IMR-90 (cell line): ENCODE data around the gene NAA38. TPM values are rescaled to one million over a fixed set of nuclear protein-coding genes. Genes with fewer than 3 reads are reported as not detected.

Experiments used
- ATAC-seq: fragments of 200-7000 bp; cut with Tn5 transposase; 2 replicates; pipeline ENCODE4 v1.9.1; 2020; ENCODE audit warnings: low read depth, mild to moderate bottlenecking, moderate library complexity
- BruUV-seq: library from RNA; stranded (reverse); fragments of 400-500 nt; replicated peaks from 2 replicates; lab custom pipeline; 2021; lab: Mats Ljungman, UMichigan
- CTCF ChIA-PET: fragments of 300-600 bp; formaldehyde crosslinking; extraction: SDS; loops from one replicate; lab custom pipeline; 2021; ENCODE audit warnings: antibody characterized with exemption; lab: Yijun Ruan, JAX
- POLR2A ChIA-PET: fragments of 300-600 bp; sonication (Branson Sonifier 250); formaldehyde crosslinking; loops from one replicate; lab custom pipeline; 2022; ENCODE audit warnings: antibody characterized with exemption; ENCODE audit not compliant: unreplicated experiment; lab: Charles Lee
- DNase-seq: peaks from one replicate; pipeline ENCODE4 v3.0.0; 2013
- H2AFZ ChIP-seq: replicated peaks from 2 replicates; pipeline ENCODE3; 2013; ENCODE audit warnings: low read length, mild to moderate bottlenecking; ENCODE audit not compliant: poor library complexity
- H2AK5ac ChIP-seq: 2 replicates; pipeline ENCODE4 v1.6.1; 2013; ENCODE audit warnings: low read depth, low read length, inconsistent platforms
- H2AK9ac ChIP-seq: replicated peaks from 2 replicates; pipeline ENCODE3; 2013; ENCODE audit warnings: mild to moderate bottlenecking, low read depth, low read length, moderate library complexity; ENCODE audit not compliant: poor library complexity
- H2BK120ac ChIP-seq: 2 replicates; pipeline ENCODE4 v1.6.1; 2013; ENCODE audit warnings: low read depth, low read length, inconsistent platforms
- H2BK15ac ChIP-seq: 3 replicates; pipeline ENCODE4 v1.6.1; 2013; ENCODE audit warnings: low read depth, low read length, inconsistent platforms
- H2BK20ac ChIP-seq: 2 replicates; pipeline ENCODE4 v1.6.1; 2013; ENCODE audit warnings: low read depth, mild to moderate bottlenecking, inconsistent platforms, low read length, moderate library complexity
- H2BK5ac ChIP-seq: 2 replicates; pipeline ENCODE4 v1.6.1; 2013; ENCODE audit warnings: mild to moderate bottlenecking, low read depth, low read length, inconsistent platforms; ENCODE audit not compliant: poor library complexity, severe bottlenecking
- H3K14ac ChIP-seq: replicated peaks from 2 replicates; pipeline ENCODE4 v1.6.1; 2013; ENCODE audit warnings: low read depth, low read length, inconsistent platforms
- H3K18ac ChIP-seq: 2 replicates; pipeline ENCODE4 v1.6.1; 2013; ENCODE audit warnings: low read depth, low read length, control low read depth
- H3K23ac ChIP-seq: 2 replicates; pipeline ENCODE4 v1.6.1; 2013; ENCODE audit warnings: low read depth, low read length, inconsistent platforms
- H3K27ac ChIP-seq: 2 replicates; pipeline ENCODE4 v1.5.1; 2013; ENCODE audit warnings: mild to moderate bottlenecking, control low read depth, low read length; ENCODE audit not compliant: insufficient read depth
- H3K27me3 ChIP-seq: 2 replicates; pipeline ENCODE4 v1.6.1; 2013; ENCODE audit warnings: low read length; ENCODE audit not compliant: control insufficient read depth, insufficient read depth
- H3K36me3 ChIP-seq: 2 replicates; pipeline ENCODE4 v1.6.1; 2013; ENCODE audit warnings: low read length, mixed read lengths; ENCODE audit not compliant: control insufficient read depth, insufficient read depth
- H3K4ac ChIP-seq: 2 replicates; pipeline ENCODE4 v1.6.1; 2013; ENCODE audit warnings: low read depth, low read length, inconsistent platforms
- H3K4me1 ChIP-seq: 2 replicates; pipeline ENCODE4 v1.6.1; 2013; ENCODE audit warnings: low read length, mixed read lengths; ENCODE audit not compliant: control insufficient read depth, insufficient read depth
- H3K4me2 ChIP-seq: 2 replicates; pipeline ENCODE4 v1.6.1; 2013; ENCODE audit warnings: low read depth, mild to moderate bottlenecking, control low read depth, low read length, moderate library complexity
- H3K4me3 ChIP-seq: 2 replicates; pipeline ENCODE4 v1.5.1; 2013; ENCODE audit warnings: low read depth, mild to moderate bottlenecking, control low read depth, low read length, moderate library complexity; ENCODE audit not compliant: insufficient read depth
- H3K56ac ChIP-seq: 2 replicates; pipeline ENCODE4 v1.6.1; 2013; ENCODE audit warnings: low read length, inconsistent platforms; ENCODE audit not compliant: insufficient read depth; ENCODE audit errors: extremely low read depth
- H3K79me1 ChIP-seq, 2 experiments: 2 replicates each; pipeline ENCODE4 v1.6.1; 2013; ENCODE audit warnings: low read length in 2 of 2, inconsistent platforms in 1 of 2, low read depth in 1 of 2
- H3K9ac ChIP-seq: 2 replicates; pipeline ENCODE4 v1.6.1; 2013; ENCODE audit warnings: low read depth, low read length, control low read depth
- H3K9me1 ChIP-seq: 2 replicates; pipeline ENCODE4 v1.6.1; 2013; ENCODE audit warnings: low read length, inconsistent platforms; ENCODE audit not compliant: insufficient read depth
- H3K9me3 ChIP-seq: 2 replicates; pipeline ENCODE4 v1.6.1; 2013; ENCODE audit warnings: low read length; ENCODE audit not compliant: control insufficient read depth, insufficient read depth
- H4K20me1 ChIP-seq: 2 replicates; pipeline ENCODE4 v1.6.1; 2013; ENCODE audit warnings: low read length, inconsistent platforms; ENCODE audit not compliant: insufficient read depth
- H4K5ac ChIP-seq: 2 replicates; pipeline ENCODE4 v1.6.1; 2013; ENCODE audit warnings: mild to moderate bottlenecking, low read depth, low read length, control low read depth
- H4K8ac ChIP-seq, 2 experiments: 2 replicates each; pipeline ENCODE4 v1.6.1; 2013; ENCODE audit warnings: low read depth in 2 of 2, low read length in 2 of 2, control low read depth in 1 of 2, inconsistent platforms in 1 of 2
- H4K91ac ChIP-seq: 2 replicates; pipeline ENCODE4 v1.6.1; 2013; ENCODE audit warnings: low read depth, low read length, inconsistent platforms; ENCODE audit not compliant: insufficient read depth
- BHLHE40 ChIP-seq: fragments of 150-350 bp; IDR thresholded peaks from 2 replicates; pipeline ENCODE4 v1.6.1; 2016; ENCODE audit warnings: mild to moderate bottlenecking, low read depth, low read length
- CEBPB ChIP-seq: IDR thresholded peaks from 2 replicates; pipeline ENCODE4 v1.6.1; 2012; ENCODE audit warnings: low read depth, low read length, improper control_type of control experiment
- CHD1 ChIP-seq: IDR thresholded peaks from 2 replicates; pipeline ENCODE4 v1.6.1; 2012; ENCODE audit warnings: low read depth, low read length, improper control_type of control experiment
- CTCF ChIP-seq: conservative IDR thresholded peaks from 2 replicates; pipeline ENCODE4 v1.5.1; 2012; ENCODE audit warnings: mild to moderate bottlenecking, low read depth, low read length, improper control_type of control experiment
- FOS ChIP-seq: fragments of 150-350 bp; IDR thresholded peaks from 2 replicates; pipeline ENCODE4 v1.6.1; 2016; ENCODE audit warnings: low read depth, low read length
- MAFK ChIP-seq: IDR thresholded peaks from 2 replicates; pipeline ENCODE4 v1.6.1; 2012; ENCODE audit warnings: low read depth, low read length, improper control_type of control experiment
- MAZ ChIP-seq: IDR thresholded peaks from 2 replicates; pipeline ENCODE4 v1.6.1; 2012; ENCODE audit warnings: low read depth, mild to moderate bottlenecking, low read length, improper control_type of control experiment, moderate library complexity, borderline replicate concordance
- MXI1 ChIP-seq: IDR thresholded peaks from 2 replicates; pipeline ENCODE4 v1.6.1; 2012; ENCODE audit warnings: low read depth, mild to moderate bottlenecking, low read length, moderate library complexity, borderline replicate concordance
- NFE2L2 ChIP-seq: fragments of 150-350 bp; IDR thresholded peaks from 2 replicates; pipeline ENCODE4 v1.6.1; 2016; ENCODE audit warnings: low read depth, mild to moderate bottlenecking, low read length
- POLR2A ChIP-seq: IDR thresholded peaks from 2 replicates; pipeline ENCODE4 v1.6.1; 2012; ENCODE audit warnings: mild to moderate bottlenecking, low read depth, low read length
- RAD21 ChIP-seq: IDR thresholded peaks from 2 replicates; pipeline ENCODE4 v1.6.1; 2012; ENCODE audit warnings: low read length, improper control_type of control experiment
- RCOR1 ChIP-seq: IDR thresholded peaks from 2 replicates; pipeline ENCODE4 v1.6.1; 2012; ENCODE audit warnings: mild to moderate bottlenecking, low read length, improper control_type of control experiment; ENCODE audit not compliant: insufficient replicate concordance
- RFX5 ChIP-seq: IDR thresholded peaks from 2 replicates; pipeline ENCODE4 v1.8.0; 2012; ENCODE audit warnings: low read depth, mild to moderate bottlenecking, low read length, moderate library complexity
- SMC3 ChIP-seq: fragments of 150-350 bp; IDR thresholded peaks from 2 replicates; pipeline ENCODE4 v1.6.1; 2016; ENCODE audit warnings: low read depth, mild to moderate bottlenecking, antibody characterized with exemption, low read length, moderate library complexity
- WGBS, 2 experiments: methylation state at CpG; one replicate each; pipeline versions ENCODE4 v1.1.5 to v1.1.7; 2013; ENCODE audit warnings: missing lambda C conversion rate in 2 of 2; ENCODE audit not compliant: insufficient read length in 1 of 2; ENCODE audit errors: extremely low coverage in 2 of 2; 5-methylcytosine and 5-hydroxymethylcytosine counted together
- dilution Hi-C: fragments of 300-500 bp; cut with HindIII; formaldehyde crosslinking; loops from one replicate; pipeline ENCODE4 v1.14.3; 2018; ENCODE audit warnings: low sequenced_read_pairs; ENCODE audit not compliant: unreplicated experiment
- in situ Hi-C: fragments of 300-500 bp; cut with MboI; formaldehyde crosslinking; loops from 3 replicates; pipeline ENCODE4 v1.14.3; 2019; ENCODE audit warnings: low sequenced_read_pairs, inconsistent platforms, mixed read lengths
- intact Hi-C: fragments of 100-400 bp; cut with micrococcal nuclease; formaldehyde crosslinking; loops from 2 replicates; pipeline ENCODE4 v1.10.0; 2022
- polyA plus RNA-seq, 3 experiments: library from polyadenylated mRNA; depleted of rRNA; stranded (reverse); fragments of >200 nt; gene quantifications; 2 replicates each; pipeline ENCODE4 v1.2.3, GENCODE V29; 2012; ENCODE audit warnings: low replicate concordance in 1 of 3
- total RNA-seq: library from RNA; depleted of rRNA; stranded (reverse); fragments of >200 nt; gene quantifications from 2 replicates; pipeline ENCODE4 v1.2.3, GENCODE V29; 2012
- TF ChIP-seq, protein P1 (sequence below): fragments of 150-350 bp; IDR thresholded peaks from 2 replicates; pipeline ENCODE4 v1.6.1; 2016; ENCODE audit warnings: low read depth, mild to moderate bottlenecking, low read length, moderate library complexity, borderline replicate concordance
- TF ChIP-seq, protein P2 (sequence below): fragments of 150-350 bp; IDR thresholded peaks from 2 replicates; pipeline ENCODE4 v1.6.1; 2017; ENCODE audit warnings: mild to moderate bottlenecking, antibody characterized with exemption, low read length, low read depth

The NAA38 gene
- total and polyA plus RNA-seq, 2 of the 4 experiments (the other 2 are of a cell fraction) = 40.7 to 76.8 TPM

GRCh38 chr17:7823581-7824001 is 33.8 kb downstream of the NAA38 start:
- no peak overlapping the region for H3K23ac ChIP-seq
- no peak overlapping the region for H3K4me3 ChIP-seq
- ChIA-PET CTCF (interaction anchor here (0.7 kb wide), 1 partner anchor 13 kb away, joined by 4 read pairs; no protein-coding TSS in a partner anchor), POLR2A (no interaction called here)
- no peak for ATAC-seq
- no peak overlapping the region for H3K18ac ChIP-seq
- H3K9me3 ChIP-seq = no peaks in the 10 kb centered on the region
- H2BK120ac ChIP-seq = no peak overlapping the region
- 86% methylated on average over 15 of the region's 20 CpGs; no CpG with 5 or more reads in 1 of the 2 experiments for WGBS, 2 experiments
- peaks cover 26% of the 10 kb centered on the region for H3K27me3 ChIP-seq
- no peak overlapping the region for H3K56ac ChIP-seq
- no peak overlapping the region for H3K14ac ChIP-seq
- H4K8ac ChIP-seq = no peak overlapping the region
- no peak overlapping the region for H2BK5ac ChIP-seq
- H3K27ac ChIP-seq = no peak overlapping the region
- no peak for DNase-seq
- H4K91ac ChIP-seq = no peak overlapping the region
- no peaks in the 10 kb centered on the region for H3K79me1 ChIP-seq
- no peak overlapping the region for H2BK15ac ChIP-seq
- no peak overlapping the region; the same call in 1 of the 2 replicates for H2AK5ac ChIP-seq
- peak overlapping the region; percentile 23 for H2AFZ ChIP-seq
- H3K4ac ChIP-seq = no peak overlapping the region
- H3K4me1 ChIP-seq = no peaks in the 10 kb centered on the region; the same call in 1 of the 2 replicates
- H2AK9ac ChIP-seq = no peak overlapping the region
- intact Hi-C loops = loop anchor here (5.0 kb wide), 2 partner anchors 74 to 169 kb away; no protein-coding TSS in a partner anchor
- dilution Hi-C loops = no loop called here
- no peak overlapping the region for H2BK20ac ChIP-seq
- no peaks in the 10 kb centered on the region for H3K9me1 ChIP-seq
- H4K20me1 ChIP-seq = no peaks in the 10 kb centered on the region; the same call in 1 of the 2 replicates
- H4K5ac ChIP-seq = no peak overlapping the region
- TF ChIP-seq MXI1 (no peak), FOS (no peak), SMC3 (no peak), CHD1 (no peak), CTCF (no peak), MAFK (no peak), RCOR1 (no peak), NFE2L2 (no peak), RFX5 (no peak), CEBPB (no peak), MAZ (no peak), BHLHE40 (no peak), POLR2A (no peak), RAD21 (no peak)
- TF ChIP-seq, protein P1, sequence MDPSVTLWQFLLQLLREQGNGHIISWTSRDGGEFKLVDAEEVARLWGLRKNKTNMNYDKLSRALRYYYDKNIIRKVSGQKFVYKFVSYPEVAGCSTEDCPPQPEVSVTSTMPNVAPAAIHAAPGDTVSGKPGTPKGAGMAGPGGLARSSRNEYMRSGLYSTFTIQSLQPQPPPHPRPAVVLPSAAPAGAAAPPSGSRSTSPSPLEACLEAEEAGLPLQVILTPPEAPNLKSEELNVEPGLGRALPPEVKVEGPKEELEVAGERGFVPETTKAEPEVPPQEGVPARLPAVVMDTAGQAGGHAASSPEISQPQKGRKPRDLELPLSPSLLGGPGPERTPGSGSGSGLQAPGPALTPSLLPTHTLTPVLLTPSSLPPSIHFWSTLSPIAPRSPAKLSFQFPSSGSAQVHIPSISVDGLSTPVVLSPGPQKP = no peak
- TF ChIP-seq, protein P2, sequence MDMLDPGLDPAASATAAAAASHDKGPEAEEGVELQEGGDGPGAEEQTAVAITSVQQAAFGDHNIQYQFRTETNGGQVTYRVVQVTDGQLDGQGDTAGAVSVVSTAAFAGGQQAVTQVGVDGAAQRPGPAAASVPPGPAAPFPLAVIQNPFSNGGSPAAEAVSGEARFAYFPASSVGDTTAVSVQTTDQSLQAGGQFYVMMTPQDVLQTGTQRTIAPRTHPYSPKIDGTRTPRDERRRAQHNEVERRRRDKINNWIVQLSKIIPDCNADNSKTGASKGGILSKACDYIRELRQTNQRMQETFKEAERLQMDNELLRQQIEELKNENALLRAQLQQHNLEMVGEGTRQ = no peak
- H3K36me3 ChIP-seq = no peaks in the 10 kb centered on the region
- H3K4me2 ChIP-seq = no peak overlapping the region
- no peak overlapping the region for H3K9ac ChIP-seq
- no TSS peak for BruUV-seq
- in situ Hi-C loops = loop anchor here (5.0 kb wide), 1 partner anchor 81 kb away; no protein-coding TSS in a partner anchor
